Endothelial cell (in vitro differentiated cells): ENCODE data around the gene ZNF684. TPM values are rescaled to one million over a fixed set of nuclear protein-coding genes. Genes with fewer than 3 reads are reported as not detected.

Experiments
- DNase-seq: peaks from one replicate; pipeline ENCODE4 v3.0.0; 2021; ENCODE audit warnings: low spot score
- H3K27ac Mint-ChIP-seq: one replicate; pipeline ENCODE4 v1.8.0; 2021; ENCODE audit warnings: mixed read lengths, inconsistent platforms; ENCODE audit not compliant: unreplicated experiment
- H3K27me3 Mint-ChIP-seq: one replicate; pipeline ENCODE4 v1.8.0; 2021; ENCODE audit warnings: mild to moderate bottlenecking, moderate library complexity, mixed read lengths, inconsistent platforms; ENCODE audit not compliant: unreplicated experiment
- H3K36me3 Mint-ChIP-seq: one replicate; pipeline ENCODE4 v1.8.0; 2021; ENCODE audit warnings: mild to moderate bottlenecking, low read depth, mixed read lengths, inconsistent platforms; ENCODE audit not compliant: unreplicated experiment
- H3K4me1 Mint-ChIP-seq: one replicate; pipeline ENCODE4 v1.8.0; 2021; ENCODE audit warnings: mild to moderate bottlenecking, mixed read lengths, inconsistent platforms; ENCODE audit not compliant: unreplicated experiment
- H3K4me3 Mint-ChIP-seq: one replicate; pipeline ENCODE4 v1.8.0; 2021; ENCODE audit warnings: mild to moderate bottlenecking, mixed read lengths, inconsistent platforms; ENCODE audit not compliant: unreplicated experiment
- H3K9me3 Mint-ChIP-seq: one replicate; pipeline ENCODE4 v1.8.0; 2021; ENCODE audit warnings: mixed read lengths, inconsistent platforms; ENCODE audit not compliant: unreplicated experiment
- CTCF ChIP-seq: fragments of 200-600 bp; sonication (generic); IDR thresholded peaks from one replicate; pipeline ENCODE4 v1.5.0; 2021; ENCODE audit warnings: antibody characterized with exemption; ENCODE audit not compliant: unreplicated experiment
- total RNA-seq: library from RNA; stranded (reverse); fragmentation: NEBNext Ultra II Directional; extraction: Animal tissue kit (Norgen Biotek cat#: 25700); gene quantifications from one replicate; pipeline ENCODE4 v1.2.1, GENCODE V29; 2021; ENCODE audit not compliant: unreplicated experiment

ZNF684 gene
- total RNA-seq, 1 donor from 2014 or later = 4.3 TPM

- no peak for DNase-seq
- no peak overlapping the region for H3K27ac Mint-ChIP-seq
- H3K4me1 Mint-ChIP-seq = no peaks in the 10 kb centered on the region
- H3K4me3 Mint-ChIP-seq = no peak overlapping the region
- peaks cover 8% of the 10 kb centered on the region for H3K9me3 Mint-ChIP-seq
- H3K36me3 Mint-ChIP-seq = peaks cover 32% of the 10 kb centered on the region
- no peak for TF ChIP-seq CTCF
- H3K27me3 Mint-ChIP-seq = peaks cover 2% of the 10 kb centered on the region
Observed at GRCh38 chr1:40519517-40519916, 11.9 kb upstream of the ZNF684 start.

- no peak for DNase-seq
- Mint-ChIP-seq H3K9me3 (no peaks in the 10 kb centered on the region), H3K27me3 (peaks cover 2% of the 10 kb centered on the region), H3K27ac (peak overlapping the region; percentile 98), H3K36me3 (peaks cover 4% of the 10 kb centered on the region), H3K4me3 (peak overlapping the region; percentile 99), H3K4me1 (peaks cover 18% of the 10 kb centered on the region)
- TF ChIP-seq CTCF = no peak
Observed at GRCh38 chr1:40530735-40531380, 579 bp upstream of the ZNF684 start.

GRCh38 chr1:40532062-40532389 is 589 bp downstream of the ZNF684 start:
- DNase-seq = no peak
- no peak for TF ChIP-seq CTCF
- H3K36me3 Mint-ChIP-seq = peaks cover 4% of the 10 kb centered on the region
- H3K9me3 Mint-ChIP-seq = no peaks in the 10 kb centered on the region
- H3K4me3 Mint-ChIP-seq = peak overlapping the region; percentile 99
- peaks cover 2% of the 10 kb centered on the region for H3K27me3 Mint-ChIP-seq
- peaks cover 18% of the 10 kb centered on the region for H3K4me1 Mint-ChIP-seq
- H3K27ac Mint-ChIP-seq = peak overlapping the region; percentile 98

- peak; percentile 82 for TF ChIP-seq CTCF
- H3K36me3 Mint-ChIP-seq = peaks cover 4% of the 10 kb centered on the region
- no peaks in the 10 kb centered on the region for H3K9me3 Mint-ChIP-seq
- H3K27ac Mint-ChIP-seq = no peak overlapping the region
- peak; percentile 52 for DNase-seq
- peaks cover 18% of the 10 kb centered on the region for H3K4me1 Mint-ChIP-seq
- H3K27me3 Mint-ChIP-seq = peaks cover 2% of the 10 kb centered on the region
- peak overlapping the region; percentile 99 for H3K4me3 Mint-ChIP-seq
Observed at GRCh38 chr1:40532844-40533424, 1.5 kb downstream of the ZNF684 start.

- Mint-ChIP-seq H3K4me1 (peaks cover 18% of the 10 kb centered on the region), H3K4me3 (no peak overlapping the region), H3K27me3 (peaks cover 2% of the 10 kb centered on the region)
Observed at GRCh38 chr1:40534589-40534988, 3.2 kb downstream of the ZNF684 start.

More at GRCh38 chr1:40534589-40534988, 3.2 kb downstream of the ZNF684 start:
- peaks cover 4% of the 10 kb centered on the region for H3K36me3 Mint-ChIP-seq
- no peaks in the 10 kb centered on the region for H3K9me3 Mint-ChIP-seq
- no peak overlapping the region for H3K27ac Mint-ChIP-seq
- no peak for TF ChIP-seq CTCF
- DNase-seq = no peak
